Activated B cell treated with CpG ODN at 0.5 μM for 24 hours (primary cell): Measurements from ENCODE around the gene IGFBP4. TPM values are rescaled to one million over a fixed set of nuclear protein-coding genes. Genes with fewer than 3 reads are reported as not detected.

Experiments
- ATAC-seq: fragments of 200-7000 bp; cut with Tn5 transposase; one replicate; pipeline ENCODE4 v1.10.0; 2021; ENCODE audit warnings: low read depth, mild to moderate bottlenecking, moderate library complexity
- CTCF ChIA-PET: fragments of 350-600 bp; sonication (Branson Sonifier 250); formaldehyde crosslinking; loops from one replicate; lab custom pipeline; 2021; ENCODE audit warnings: antibody characterized with exemption; lab: Charles Lee
- POLR2A ChIA-PET: fragments of 350-600 bp; sonication (Branson Sonifier 250); formaldehyde crosslinking; loops from one replicate; lab custom pipeline; 2021; ENCODE audit warnings: antibody characterized with exemption; lab: Charles Lee
- DNase-seq: peaks from one replicate; pipeline ENCODE4 v3.0.0; 2022
- H3K27ac Mint-ChIP-seq: one replicate; pipeline ENCODE4 v1.8.0; 2020; ENCODE audit warnings: mixed read lengths
- H3K27me3 Mint-ChIP-seq: one replicate; pipeline ENCODE4 v1.8.0; 2021; ENCODE audit warnings: mixed read lengths
- H3K36me3 Mint-ChIP-seq: one replicate; pipeline ENCODE4 v1.8.0; 2021; ENCODE audit warnings: low read depth, mixed read lengths
- H3K4me1 Mint-ChIP-seq: one replicate; pipeline ENCODE4 v1.8.0; 2021; ENCODE audit warnings: mixed read lengths
- H3K4me3 Mint-ChIP-seq: one replicate; pipeline ENCODE4 v1.8.0; 2020; ENCODE audit warnings: mild to moderate bottlenecking, mixed read lengths
- H3K9me3 Mint-ChIP-seq: one replicate; pipeline ENCODE4 v1.8.0; 2020; ENCODE audit warnings: mixed read lengths
- intact Hi-C: fragments of 100-400 bp; cut with micrococcal nuclease; formaldehyde crosslinking; loops from one replicate; pipeline ENCODE4 v1.15.1; 2024
- total RNA-seq: library from RNA; stranded (reverse); gene quantifications from 2 replicates; pipeline ENCODE4 v1.2.3, GENCODE V29; 2022
- TF ChIP-seq, protein P1 (sequence below): fragments of 200-600 bp; IDR thresholded peaks from one replicate; pipeline ENCODE4 v1.8.0; 2022; ENCODE audit warnings: antibody characterized with exemption, mild to moderate bottlenecking

The IGFBP4 gene
- total RNA-seq, 1 donor from 2014 or later: 18.0 TPM

DNA sequence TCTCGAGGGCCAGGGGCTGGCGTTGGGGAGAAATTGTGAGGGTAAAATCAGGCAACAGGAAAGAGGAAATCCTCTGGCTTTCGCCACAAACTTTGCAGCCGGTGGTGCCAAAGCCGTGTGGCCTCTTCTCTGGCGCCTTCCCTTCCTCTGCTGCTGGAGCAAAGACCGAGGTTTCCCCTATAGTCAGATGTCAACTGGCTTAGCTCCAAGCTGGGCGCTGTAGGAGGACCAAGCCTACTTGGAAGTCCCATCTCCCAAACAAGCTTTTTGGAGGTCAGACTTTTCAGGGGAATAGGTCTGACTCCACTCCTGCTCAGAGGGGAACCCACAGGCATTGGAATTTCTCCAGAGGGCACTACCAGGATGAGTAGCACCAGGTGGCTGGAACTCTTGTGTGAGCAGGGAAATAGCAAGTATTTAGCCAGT is 5.0 kb downstream of the IGFBP4 start:
- no peak overlapping the region for H3K27ac Mint-ChIP-seq
- H3K36me3 Mint-ChIP-seq: peaks cover 11% of the 10 kb centered on the region
- CTCF ChIA-PET: interaction anchor here (2.2 kb wide), 1 partner anchor 85 kb away, joined by 11 read pairs; no protein-coding TSS in a partner anchor
- no peaks in the 10 kb centered on the region for H3K9me3 Mint-ChIP-seq
- POLR2A ChIA-PET: interaction anchor here (0.9 to 1.0 kb wide), 2 partner anchors 8 to 13 kb away, joined by 3 read pairs; no protein-coding TSS in a partner anchor
- H3K4me1 Mint-ChIP-seq: peaks cover 29% of the 10 kb centered on the region
- no peaks in the 10 kb centered on the region for H3K27me3 Mint-ChIP-seq
- no peak overlapping the region for H3K4me3 Mint-ChIP-seq
- ATAC-seq: no peak
- intact Hi-C loops: no loop called here
- TF ChIP-seq, protein P1, sequence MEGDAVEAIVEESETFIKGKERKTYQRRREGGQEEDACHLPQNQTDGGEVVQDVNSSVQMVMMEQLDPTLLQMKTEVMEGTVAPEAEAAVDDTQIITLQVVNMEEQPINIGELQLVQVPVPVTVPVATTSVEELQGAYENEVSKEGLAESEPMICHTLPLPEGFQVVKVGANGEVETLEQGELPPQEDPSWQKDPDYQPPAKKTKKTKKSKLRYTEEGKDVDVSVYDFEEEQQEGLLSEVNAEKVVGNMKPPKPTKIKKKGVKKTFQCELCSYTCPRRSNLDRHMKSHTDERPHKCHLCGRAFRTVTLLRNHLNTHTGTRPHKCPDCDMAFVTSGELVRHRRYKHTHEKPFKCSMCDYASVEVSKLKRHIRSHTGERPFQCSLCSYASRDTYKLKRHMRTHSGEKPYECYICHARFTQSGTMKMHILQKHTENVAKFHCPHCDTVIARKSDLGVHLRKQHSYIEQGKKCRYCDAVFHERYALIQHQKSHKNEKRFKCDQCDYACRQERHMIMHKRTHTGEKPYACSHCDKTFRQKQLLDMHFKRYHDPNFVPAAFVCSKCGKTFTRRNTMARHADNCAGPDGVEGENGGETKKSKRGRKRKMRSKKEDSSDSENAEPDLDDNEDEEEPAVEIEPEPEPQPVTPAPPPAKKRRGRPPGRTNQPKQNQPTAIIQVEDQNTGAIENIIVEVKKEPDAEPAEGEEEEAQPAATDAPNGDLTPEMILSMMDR: no peak
- DNase-seq: no peak

DNA sequence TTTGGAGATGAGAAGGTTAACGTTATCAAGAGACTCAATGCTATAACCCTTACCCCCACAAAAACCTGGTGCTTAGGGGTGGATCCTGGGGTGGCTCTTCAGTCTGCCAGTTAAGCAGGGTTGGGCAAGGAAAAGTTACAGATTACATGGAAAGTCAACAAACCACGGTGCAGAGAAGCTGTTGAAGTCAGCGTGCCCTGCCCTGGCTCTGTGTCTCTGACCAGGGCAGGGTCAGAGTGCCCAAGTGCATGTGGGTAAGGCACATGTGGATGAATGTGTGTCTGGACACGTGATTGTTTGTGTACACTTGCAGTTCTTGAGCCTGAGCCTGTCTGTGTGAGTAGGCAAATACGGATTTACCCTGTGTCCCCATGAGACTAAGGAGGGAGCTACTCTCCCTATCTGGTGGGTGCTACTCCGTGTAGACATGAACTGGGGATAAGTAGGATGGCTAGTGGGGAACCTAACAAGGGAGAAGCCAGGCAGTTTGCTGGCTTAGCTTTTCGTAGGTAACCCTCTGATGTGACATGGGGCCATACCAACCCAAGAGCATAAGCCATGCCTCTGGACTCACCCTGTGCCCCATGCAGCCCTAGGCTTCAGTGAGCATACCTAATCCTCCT is 5.5 kb downstream of the IGFBP4 start:
- Mint-ChIP-seq H3K36me3 (peaks cover 15% of the 10 kb centered on the region), H3K27me3 (no peaks in the 10 kb centered on the region), H3K4me1 (peaks cover 28% of the 10 kb centered on the region), H3K9me3 (no peaks in the 10 kb centered on the region), H3K27ac (no peak overlapping the region), H3K4me3 (no peak overlapping the region)
- ATAC-seq (no peak), DNase-seq (no peak)
- intact Hi-C loops: no loop called here
- ChIA-PET POLR2A (no interaction called here), CTCF (interaction anchor here (0.8 to 2.1 kb wide), 4 partner anchors 64 to 85 kb away, joined by 3 to 8 read pairs (median 4); no protein-coding TSS in a partner anchor)
- TF ChIP-seq, protein P1: no peak

DNA sequence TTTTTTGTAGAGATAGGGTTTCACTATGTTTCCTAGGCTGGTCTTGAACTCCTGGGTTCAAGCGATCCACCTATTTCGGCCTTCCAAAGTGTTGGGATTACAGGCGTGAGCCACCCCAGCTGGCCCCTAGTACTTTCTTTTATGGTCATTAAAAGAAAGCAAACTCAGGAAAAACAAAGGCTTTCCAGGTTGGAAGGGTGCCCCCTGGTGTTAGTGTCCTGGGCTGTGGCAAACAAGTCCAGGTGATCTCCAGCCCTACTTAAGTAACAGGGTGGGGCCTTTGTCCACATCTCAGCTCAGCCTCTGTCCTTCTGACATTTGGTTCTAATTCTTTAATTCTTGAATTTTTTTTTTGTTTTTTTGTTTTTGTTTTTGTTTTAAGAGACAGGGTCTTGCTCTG is 6.9 kb downstream of the IGFBP4 start:
- Mint-ChIP-seq H3K9me3 (no peaks in the 10 kb centered on the region), H3K36me3 (peaks cover 23% of the 10 kb centered on the region), H3K27me3 (no peaks in the 10 kb centered on the region), H3K4me1 (peaks cover 14% of the 10 kb centered on the region), H3K4me3 (no peak overlapping the region), H3K27ac (no peak overlapping the region)
- no peak for ATAC-seq
- no peak for DNase-seq
- intact Hi-C loops: no loop called here
- POLR2A ChIA-PET: interaction anchor here (0.7 kb wide), 1 partner anchor 104 kb away, joined by 4 read pairs; no protein-coding TSS in a partner anchor
- CTCF ChIA-PET: interaction anchor here (0.9 to 2.1 kb wide), 5 partner anchors 9 to 83 kb away, joined by 3 to 8 read pairs (median 4); no protein-coding TSS in a partner anchor
- TF ChIP-seq, protein P1: no peak

DNA sequence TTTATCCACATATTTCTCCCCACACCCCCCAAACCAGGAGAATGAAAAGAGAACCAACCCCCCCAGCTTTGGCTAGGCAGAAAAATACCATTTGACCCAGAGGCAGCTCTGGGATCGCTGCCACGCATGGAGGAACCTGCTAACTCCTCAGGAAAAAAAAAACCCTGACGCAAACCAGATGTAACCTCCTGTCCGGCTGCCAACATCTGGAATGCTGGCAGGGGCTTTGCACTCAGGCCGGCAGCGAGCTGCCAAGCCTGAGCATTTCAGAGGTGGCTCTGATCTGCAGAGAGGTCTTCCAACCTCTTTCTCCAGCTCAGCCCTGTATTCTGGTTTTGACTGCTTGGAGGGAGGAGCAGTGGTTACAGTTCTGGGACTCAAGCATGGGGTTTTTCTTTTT is 8.2 kb downstream of the IGFBP4 start:
- Mint-ChIP-seq H3K4me3 (no peak overlapping the region), H3K27me3 (no peaks in the 10 kb centered on the region), H3K27ac (no peak overlapping the region), H3K4me1 (peaks cover 8% of the 10 kb centered on the region), H3K9me3 (no peaks in the 10 kb centered on the region), H3K36me3 (peaks cover 30% of the 10 kb centered on the region)
- DNase-seq: no peak
- ATAC-seq: no peak
- intact Hi-C loops: no loop called here
- TF ChIP-seq, protein P1: no peak
- ChIA-PET POLR2A (no interaction called here), CTCF (interaction anchor here (1.0 to 1.5 kb wide), 4 partner anchors 9 to 82 kb away, joined by 3 to 4 read pairs (median 3); partner anchors contain the start of gene IGFBP4)

DNA sequence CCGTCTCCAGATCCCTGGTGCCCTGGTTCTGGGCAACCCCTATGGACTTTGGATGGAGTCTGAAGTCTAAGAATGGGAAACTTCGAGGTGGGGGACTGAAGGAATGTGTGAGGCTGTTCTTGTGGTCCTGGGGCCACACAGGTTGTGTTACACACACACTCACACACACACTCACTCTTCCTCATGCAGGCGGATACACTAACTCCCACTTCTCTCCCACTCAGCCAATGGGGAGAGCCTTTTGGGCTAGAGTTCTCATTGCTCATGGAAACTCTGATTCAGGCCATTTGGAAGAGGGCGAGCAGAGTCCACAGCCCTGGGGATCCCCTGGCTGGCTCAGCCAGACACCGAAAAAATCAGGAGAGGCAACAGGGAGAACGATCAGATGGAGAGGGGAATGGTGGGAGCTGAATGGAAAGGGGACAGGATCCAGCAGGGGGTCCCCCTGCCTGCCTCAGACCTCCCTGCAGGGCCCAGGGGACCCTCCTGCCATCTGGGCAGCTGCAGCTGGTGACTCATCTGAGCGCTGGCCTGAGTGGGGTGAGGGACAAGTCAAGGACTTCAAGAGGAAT is 9.1 kb downstream of the IGFBP4 start:
- no peak for DNase-seq
- Mint-ChIP-seq H3K27me3 (no peaks in the 10 kb centered on the region), H3K27ac (no peak overlapping the region), H3K4me3 (no peak overlapping the region), H3K36me3 (peaks cover 38% of the 10 kb centered on the region), H3K4me1 (peaks cover 6% of the 10 kb centered on the region), H3K9me3 (no peaks in the 10 kb centered on the region)
- no peak for ATAC-seq
- TF ChIP-seq, protein P1: no peak
- intact Hi-C loops: no loop called here
- ChIA-PET POLR2A (no interaction called here), CTCF (interaction anchor here (1.3 kb wide), 1 partner anchor 10 kb away, joined by 3 read pairs; the partner anchor contains the start of gene IGFBP4)
